ENCODE measurements around the gene PRKCI.
"Not testable (repeated sequence)": the region's sequence is repeated elsewhere in the genome, so short reads cannot be mapped to it uniquely, and the experiment has no call there.

Gene PRKCI

DNA sequence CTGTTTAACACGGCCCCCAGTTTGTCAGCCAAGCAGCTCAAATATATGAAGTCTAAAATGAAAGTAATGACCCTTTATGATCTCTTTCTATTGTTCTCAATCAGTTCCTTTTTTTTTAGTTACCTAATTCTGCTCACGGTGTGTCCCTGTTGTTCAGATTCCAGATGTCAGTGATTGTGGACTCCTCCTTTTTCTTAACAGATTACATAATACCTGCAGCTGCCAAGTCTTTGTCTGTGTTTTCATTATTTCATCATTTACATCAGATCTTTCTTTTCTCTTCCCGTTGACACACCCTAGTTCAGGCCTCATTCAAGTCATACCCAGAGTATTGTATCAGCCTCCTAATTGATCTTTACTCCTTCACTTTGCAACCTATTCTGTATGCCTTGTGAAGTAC, 79.2 kb downstream of the PRKCI start:
- no peak for DNase-seq

DNA sequence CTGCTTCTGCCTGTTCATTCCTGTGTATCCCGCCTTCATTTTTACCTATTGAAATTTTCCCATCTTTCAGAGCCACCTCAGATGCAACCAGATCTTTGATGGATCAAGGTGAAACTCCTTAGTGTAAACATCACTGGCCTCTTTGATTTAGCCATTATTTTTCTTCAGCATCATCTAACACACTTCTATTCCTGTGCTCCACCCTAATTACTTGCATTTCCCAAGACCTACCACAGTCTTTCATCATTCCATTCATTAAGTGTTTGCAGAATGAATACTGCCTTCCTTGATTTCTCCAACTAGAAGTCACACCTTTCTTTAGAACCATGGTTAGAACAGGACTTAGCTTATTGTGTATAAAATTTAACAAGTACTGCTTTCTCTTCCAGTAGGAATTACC, 79.8 kb downstream of the PRKCI start:
- DNase-seq: no peak

DNA sequence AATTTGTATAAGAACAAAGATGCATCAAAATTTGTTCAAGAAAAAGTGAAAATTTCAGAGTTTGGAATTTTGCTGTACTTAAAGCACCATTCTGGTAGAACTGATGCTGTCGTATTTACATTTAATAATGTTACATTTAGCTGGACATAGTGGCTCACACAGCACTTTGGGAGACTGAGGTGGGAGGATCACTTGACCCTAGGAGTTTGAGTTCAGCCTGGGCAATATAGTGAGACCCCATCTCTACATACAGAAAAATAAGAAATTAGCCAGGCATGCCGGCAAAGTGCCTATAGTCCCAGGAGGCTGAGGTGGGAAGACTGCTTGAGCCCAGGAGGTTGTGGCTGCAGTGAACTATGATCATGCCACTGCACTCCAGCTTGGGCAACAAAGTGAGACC, 83.8 kb downstream of the PRKCI start:
- no peak for DNase-seq

- DNase-seq: no peak
Measured at GRCh38 chr3:170307671-170308405, 85.6 kb downstream of the PRKCI start.

GRCh38 chr3:170309046-170309445, 86.8 kb downstream of the PRKCI start:
- DNase-seq: no peak

- DNase-seq: no peak
Measured at GRCh38 chr3:170317954-170318353, 95.7 kb downstream of the PRKCI start.

DNA sequence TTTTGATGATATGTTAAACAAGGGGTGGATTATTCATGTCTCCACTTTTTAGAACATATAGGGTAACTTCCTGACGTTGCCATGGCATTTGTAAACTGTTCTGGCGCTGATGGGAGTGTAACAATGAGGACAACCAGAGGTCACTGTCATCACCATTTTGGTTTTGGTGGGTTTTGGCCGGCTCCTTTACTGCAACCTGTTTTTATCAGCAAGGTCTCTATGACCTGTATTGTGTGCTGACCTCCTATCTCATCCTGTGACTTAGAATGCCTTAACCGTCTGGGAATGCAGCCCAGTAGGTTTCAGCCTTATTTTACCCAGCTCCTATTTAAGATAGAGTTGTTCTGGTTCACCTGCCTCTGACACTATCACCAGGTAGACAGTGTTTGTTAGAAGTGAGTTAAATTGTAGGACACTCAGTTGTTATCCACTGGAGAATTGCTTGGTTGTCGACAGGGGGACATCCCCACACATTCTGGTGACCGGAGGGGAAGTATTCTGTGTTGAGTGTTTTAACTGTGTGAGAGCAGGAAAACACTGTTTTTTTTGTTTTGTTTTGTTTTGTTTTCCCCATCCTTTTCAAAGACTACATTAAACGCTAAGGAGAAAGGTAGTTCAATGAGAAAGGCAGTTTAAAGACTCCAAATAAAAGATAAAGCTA, 98.4 kb downstream of the PRKCI start:
- DNase-seq: no peak

GRCh38 chr3:170321321-170322034, 99.3 kb downstream of the PRKCI start:
- DNase-seq: no peak

DNA sequence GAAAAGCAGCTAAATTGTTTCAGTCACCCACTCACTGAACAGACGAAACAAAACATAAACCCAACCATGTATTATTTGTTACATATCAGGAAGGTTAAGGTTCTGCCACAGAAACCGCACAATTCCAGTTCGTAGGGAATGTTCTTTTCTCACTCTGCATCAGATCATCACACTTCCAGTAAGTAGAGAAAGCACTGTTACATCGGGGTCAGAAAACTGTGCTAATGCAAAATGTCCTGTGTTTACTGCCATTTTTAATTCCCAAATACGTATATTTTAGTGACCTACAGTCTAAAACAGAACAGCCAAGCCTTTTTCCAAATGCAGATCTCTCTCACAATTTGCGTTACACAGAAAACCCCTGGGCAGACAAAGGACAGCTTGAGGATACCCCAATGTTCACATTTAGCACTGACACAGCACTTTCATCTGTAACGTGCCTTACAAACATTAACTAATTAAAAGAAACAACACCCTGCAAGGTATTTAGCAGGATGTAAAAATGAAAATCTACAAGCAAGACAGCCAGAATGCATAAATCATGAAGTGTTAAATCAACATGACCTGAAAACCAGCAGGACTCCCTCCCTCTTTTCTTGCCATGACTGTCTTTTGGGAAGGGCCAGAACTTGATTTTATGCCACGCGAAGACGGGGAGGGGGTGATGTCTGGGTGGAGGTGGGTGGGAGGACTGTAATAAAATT, 100.5 kb downstream of the PRKCI start:
- DNase-seq: no peak

DNA sequence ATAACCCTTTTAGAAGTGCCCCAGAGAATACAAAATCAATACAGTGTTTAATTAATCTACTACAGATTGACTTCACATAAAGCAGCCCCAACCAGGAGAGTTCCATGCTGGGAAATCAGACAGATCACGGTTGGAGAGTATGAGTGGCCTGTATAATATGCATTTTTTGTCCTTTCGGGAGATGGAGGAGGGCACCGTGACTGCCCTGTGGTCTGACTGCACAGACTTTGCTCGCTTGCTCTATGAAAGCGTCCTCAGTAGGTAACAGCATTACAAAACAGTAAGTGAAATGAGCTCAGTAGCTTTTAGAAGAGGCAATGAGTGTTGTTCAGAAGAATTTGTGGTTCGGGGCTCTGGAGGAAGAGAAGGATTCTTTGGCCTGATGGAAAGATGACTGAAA, 101.1 kb downstream of the PRKCI start:
- DNase-seq: no peak

- DNase-seq: no peak
Measured at GRCh38 chr3:170324962-170325361, 102.7 kb downstream of the PRKCI start.

GRCh38 chr3:170327040-170327808, 105.0 kb downstream of the PRKCI start:
- no peak for DNase-seq

DNA sequence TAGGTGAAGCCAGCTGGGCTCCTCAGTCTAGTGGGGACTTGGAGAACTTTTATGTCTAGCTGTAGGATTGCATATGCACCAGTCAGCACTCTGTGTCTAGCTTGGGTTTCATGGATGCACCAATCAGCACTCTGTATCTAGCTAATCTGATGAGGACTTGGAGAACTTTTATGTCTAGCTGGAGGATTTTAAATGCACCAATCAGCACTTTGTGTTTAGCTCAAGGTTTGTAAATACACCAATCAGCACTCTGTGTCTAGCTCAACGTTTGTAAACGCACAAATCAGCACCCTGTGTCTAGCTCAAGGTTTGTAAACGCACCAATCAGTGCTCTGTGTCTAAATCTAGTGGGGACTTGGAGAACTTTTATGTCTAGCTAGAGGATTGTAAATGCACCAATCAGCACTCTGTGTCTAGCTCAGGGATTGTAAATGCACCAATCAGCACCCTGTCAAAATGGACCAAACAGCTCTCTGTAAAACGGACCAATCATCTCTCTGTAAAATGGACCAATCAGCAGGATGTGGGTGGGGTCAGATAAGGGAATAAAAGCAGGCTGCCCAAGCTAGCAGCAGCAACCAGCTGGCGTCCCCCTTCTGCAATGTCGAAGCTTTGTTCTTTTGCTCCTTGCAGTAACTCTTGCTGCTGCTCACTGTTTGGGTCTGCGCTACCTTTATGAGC, 105.8 kb downstream of the PRKCI start:
- not testable (repeated sequence) for DNase-seq

DNA sequence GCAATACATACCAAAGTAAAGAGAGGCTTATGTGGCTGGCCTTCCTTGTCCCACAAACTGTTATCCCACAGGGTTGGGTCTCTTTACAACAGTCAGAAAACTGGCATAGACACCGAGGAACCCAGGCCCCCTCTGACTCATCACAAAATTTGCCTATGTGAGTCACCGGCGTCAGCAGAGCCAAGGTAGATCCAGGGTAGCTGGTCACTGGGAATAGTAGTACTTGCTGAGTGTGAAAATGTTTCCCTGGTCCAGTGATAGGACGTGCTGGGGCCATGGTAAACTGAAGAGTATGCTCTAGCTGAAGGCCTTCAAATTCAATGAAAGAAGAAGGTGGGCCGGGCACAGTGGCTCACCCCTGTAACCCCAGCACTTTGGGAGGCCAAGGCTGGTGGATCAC, 108.1 kb downstream of the PRKCI start:
- DNase-seq: no peak

GRCh38 chr3:170331143-170331542, 108.9 kb downstream of the PRKCI start:
- no peak for DNase-seq

DNA sequence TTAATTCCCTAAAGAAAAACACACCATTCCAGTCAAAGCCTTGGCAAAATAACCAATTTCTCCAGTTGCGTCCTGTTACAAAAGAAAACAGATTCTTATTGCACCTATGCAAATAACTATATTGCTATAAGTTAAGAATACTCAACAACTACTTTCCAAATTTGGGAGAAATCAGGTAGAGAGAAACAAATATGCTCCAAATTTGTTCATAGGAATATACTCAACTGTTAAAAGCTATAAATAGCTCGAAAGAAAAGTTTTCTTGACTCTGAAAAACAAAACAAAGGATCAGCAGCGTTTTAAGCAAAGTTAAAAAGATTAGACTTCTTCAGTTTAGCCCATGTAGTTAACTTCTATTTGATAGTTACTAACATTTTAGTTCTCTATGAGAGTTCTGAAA, 115.2 kb downstream of the PRKCI start:
- DNase-seq: no peak

- no peak for DNase-seq
Measured at GRCh38 chr3:170338690-170339340, 116.6 kb downstream of the PRKCI start.

DNA sequence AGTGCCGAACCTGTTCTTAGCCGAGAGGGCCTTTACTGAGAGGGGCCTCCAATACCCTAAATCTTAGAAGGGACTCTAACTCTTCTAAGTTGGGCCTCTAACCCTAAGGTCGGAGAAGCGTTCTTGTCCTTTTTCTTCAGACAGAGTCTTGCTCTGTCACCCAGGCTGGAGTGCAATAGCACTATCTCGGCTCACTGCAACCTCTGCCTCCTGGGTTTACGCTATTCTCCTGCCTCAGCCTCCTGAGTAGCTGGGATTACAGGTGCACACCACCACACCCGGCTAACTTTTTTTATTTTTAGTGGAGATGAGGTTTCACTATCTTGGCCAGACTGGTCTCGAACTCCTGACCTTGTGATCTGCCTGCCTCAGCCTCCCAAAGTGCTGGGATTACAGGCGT, 120.0 kb downstream of the PRKCI start:
- DNase-seq: not testable (repeated sequence)

DNA sequence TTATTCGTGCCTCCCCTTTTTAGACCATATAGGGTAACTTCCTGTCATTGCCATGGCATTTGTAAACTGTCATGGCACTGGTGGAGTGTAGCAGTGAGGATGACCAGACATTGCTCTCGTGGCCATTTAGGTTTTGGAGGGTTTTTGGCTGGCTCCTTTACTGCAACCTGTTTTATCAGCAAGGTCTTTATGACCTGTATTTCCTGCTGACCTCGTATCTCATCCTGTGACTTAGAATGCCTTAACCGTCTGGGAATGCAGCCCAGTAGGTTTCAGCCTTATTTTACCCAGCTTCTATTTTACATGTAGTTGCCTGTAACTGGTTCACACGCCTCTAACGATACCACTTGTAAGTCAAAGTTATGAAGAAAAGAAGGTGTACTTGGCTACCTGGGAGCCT, 121.6 kb downstream of the PRKCI start:
- not testable (repeated sequence) for DNase-seq

- no peak for DNase-seq
Measured at GRCh38 chr3:170344971-170345370, 122.7 kb downstream of the PRKCI start.
